GM21528 (cell line): ENCODE measurements around the gene SPIRE1.

Experiments used
- ATAC-seq: cut with Tn5 transposase; IDR thresholded peaks from one replicate; pipeline ENCODE4 v1.9.1; 2021; ENCODE audit warnings: mild to moderate bottlenecking, moderate library complexity; ENCODE audit not compliant: unreplicated experiment, low FRiP score

The SPIRE1 gene

GRCh38 chr18:12604445-12605007 lies 53.4 kb downstream of the SPIRE1 start:
- ATAC-seq: no peak

DNA sequence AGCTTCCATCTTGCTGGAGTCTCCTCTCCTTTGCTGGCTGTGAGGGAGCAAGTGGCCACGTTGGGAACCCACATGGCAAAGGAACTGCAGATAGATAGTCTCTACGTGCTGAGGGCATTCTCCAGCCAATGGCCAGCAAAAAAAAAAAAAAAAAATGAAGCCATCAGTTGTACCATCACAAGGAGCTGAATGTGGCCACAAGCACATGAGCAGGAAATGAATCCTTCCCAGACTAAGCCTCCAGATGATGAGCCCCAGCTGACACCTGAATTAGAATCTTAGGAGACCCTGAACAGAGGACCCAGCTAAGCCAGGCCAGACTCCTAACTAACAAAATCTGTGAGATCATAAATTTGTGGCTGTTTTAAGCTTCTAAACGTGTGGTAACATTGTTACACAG lies 57.9 kb downstream of the SPIRE1 start:
- ATAC-seq: no peak

GRCh38 chr18:12599543-12599942 lies 58.4 kb downstream of the SPIRE1 start:
- ATAC-seq: no peak

GRCh38 chr18:12598181-12598930 lies 59.6 kb downstream of the SPIRE1 start:
- ATAC-seq: no peak

DNA sequence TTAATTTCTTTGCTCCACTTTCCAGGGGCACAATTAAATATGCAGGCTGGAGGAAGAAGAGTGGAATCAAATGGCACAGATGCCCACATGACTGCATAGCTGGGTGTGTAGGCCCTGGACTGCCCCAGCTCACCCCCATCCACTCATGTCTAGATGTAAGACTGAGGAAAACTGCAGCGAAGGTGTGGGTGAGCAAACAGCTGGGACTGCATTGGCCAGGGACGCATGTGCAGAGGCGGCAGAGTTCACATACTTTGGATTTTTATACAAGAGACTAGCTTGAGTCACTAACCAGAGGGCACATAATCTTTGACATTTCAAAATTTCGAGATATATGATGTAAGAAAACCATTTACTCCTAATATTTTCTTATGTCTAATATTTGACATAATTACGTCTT lies 60.1 kb downstream of the SPIRE1 start:
- ATAC-seq: no peak

DNA sequence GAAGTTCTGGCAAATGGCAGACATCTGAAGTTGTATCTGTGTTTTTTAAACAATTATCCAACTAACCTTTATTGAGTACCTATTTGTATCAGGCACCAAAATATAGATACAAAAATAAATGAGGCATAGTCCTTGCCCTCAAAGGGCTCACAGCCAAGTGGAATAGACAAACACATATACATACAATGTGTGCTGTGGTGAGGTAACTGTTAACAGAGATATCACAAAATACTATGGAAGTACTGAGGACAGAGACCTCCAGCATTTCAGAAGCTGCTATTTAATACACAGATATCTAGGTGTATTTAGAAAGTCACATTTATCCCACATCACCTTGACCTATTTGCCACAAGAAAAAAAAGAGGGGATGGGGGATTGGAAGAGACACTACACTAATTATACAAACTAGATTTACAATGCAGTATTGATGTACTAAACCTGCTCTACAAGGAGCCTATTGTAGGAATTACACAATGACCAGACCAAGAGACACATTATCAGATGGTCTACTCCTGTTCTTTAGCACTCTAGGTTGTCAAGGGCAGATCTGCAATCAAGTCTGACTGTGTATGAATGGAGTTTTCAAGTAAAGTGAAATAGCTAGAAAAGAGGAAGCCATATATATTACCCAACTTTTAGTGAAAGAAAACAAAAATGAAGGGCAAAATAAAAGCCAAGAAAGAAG lies 62.2 kb downstream of the SPIRE1 start:
- no peak for ATAC-seq

GRCh38 chr18:12593866-12594265 lies 64.0 kb downstream of the SPIRE1 start:
- ATAC-seq: no peak

DNA sequence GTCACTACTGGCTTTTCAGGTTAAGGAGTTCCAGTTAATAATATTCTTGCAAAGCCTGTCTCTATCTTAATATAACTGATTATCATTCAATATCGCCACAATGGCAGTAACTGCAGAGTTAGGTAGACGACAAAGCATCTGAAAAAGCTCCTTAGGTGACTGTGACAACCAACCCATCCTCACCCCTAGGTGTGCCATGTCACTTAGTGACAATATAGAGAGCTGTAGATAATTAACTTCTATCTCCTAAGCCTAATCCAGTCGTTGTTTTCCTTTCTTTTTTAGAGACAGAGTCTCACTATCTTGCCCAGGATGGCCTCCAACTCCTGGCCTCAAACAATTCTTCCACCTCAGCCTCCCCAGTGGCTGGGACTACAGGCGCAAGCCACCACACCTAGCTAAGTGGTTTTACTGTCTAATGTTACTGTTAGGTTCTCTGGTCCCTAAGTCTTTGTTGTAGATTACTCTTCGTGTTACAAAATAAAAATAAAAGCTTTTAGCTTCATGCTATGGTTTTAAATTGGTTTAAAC lies 65.2 kb downstream of the SPIRE1 start:
- no peak for ATAC-seq

DNA sequence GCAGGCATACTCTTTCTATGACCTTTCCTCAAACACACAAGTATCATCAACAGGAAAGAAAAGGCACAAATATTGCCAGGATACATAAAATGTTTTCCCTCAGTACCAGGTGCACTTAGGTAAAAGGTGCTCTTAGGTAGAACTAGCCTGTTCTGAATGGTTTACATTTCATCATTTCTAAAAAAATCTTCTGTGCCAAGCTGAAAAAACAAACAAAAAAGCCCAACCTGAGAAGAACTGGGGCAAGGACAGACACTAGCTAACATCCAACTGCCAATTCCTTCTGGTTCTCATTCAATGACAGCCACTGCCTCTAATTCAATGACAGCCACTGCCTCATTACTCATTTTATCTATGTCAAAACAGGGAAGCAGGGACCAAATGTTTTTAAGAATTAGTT lies 68.5 kb downstream of the SPIRE1 start:
- ATAC-seq: no peak

- no peak for ATAC-seq
Measured at GRCh38 chr18:12586956-12587355, 71.0 kb downstream of the SPIRE1 start.

- ATAC-seq: no peak
Measured at GRCh38 chr18:12585218-12585617, 72.7 kb downstream of the SPIRE1 start.

- no peak for ATAC-seq
Measured at GRCh38 chr18:12580630-12581342, 77.1 kb downstream of the SPIRE1 start.

- no peak for ATAC-seq
Measured at GRCh38 chr18:12579775-12580174, 78.1 kb downstream of the SPIRE1 start.

- ATAC-seq: no peak
Measured at GRCh38 chr18:12577848-12578247, 80.1 kb downstream of the SPIRE1 start.

DNA sequence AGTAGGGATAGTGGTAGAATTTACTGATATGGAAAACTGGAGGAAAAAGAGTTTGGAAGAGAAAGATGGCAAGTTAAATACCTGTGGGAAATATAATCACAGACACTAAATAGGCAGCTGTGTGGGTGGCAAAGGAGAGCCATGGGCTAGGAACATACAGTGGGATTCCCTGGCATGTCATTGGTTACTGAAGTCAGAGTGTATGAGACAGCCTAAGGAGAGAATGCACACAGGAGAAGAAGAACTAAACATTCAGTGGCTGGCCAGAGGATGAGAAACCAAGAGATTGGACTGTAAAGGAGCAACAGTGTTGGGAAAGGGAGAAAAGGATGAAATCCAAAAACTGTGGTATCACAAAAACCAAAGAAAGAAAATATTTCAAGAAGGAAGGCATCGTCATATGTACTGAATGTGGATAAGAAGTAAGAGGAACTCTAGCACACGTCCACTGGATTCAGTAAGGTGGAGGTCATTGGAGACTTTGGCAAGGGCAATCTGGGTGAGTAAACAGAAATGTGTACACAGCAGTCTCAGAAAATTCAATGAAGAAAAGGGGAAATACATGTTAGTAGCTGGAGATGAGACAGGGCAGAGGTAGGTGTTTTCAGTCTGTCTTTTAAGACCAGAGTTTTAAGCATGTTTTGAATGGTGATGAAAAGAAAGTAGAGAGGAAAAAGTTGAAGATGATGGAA lies 83.3 kb downstream of the SPIRE1 start:
- ATAC-seq: no peak

- no peak for ATAC-seq
Measured at GRCh38 chr18:12571630-12572029, 86.3 kb downstream of the SPIRE1 start.

GRCh38 chr18:12569791-12570190 lies 88.1 kb downstream of the SPIRE1 start:
- ATAC-seq: no peak

DNA sequence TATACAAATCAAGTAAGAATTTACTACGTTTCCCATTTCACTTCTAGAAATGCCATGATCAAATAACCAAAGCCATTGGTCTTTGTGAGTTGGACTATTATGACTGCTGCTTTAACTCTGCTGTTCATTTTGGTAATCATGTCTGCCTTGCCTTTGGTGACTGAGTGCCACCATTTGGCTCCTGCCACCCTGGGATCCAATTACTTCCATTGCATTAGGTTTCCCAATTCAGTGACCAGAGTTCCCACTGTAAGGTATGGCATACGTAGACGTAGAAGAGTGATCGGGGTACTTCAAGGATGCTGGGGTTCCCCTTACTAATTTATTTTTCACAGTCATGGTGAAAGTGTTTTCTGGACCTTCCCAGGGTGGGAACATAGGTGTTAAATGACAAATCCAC lies 90.1 kb downstream of the SPIRE1 start:
- ATAC-seq: no peak

GRCh38 chr18:12564861-12565260 lies 93.0 kb downstream of the SPIRE1 start:
- ATAC-seq: no peak

GRCh38 chr18:12564378-12564777 lies 93.5 kb downstream of the SPIRE1 start:
- no peak for ATAC-seq
